BLaER1 treated with 17β-estradiol and CSF1 and Interleukin-3, amounts not matched to agents 10 nM and 100 nM (cell line): ENCODE data around the gene KCNC4.
A peak's percentile ranks its signal among the peaks of the same experiment; 100 is the strongest.

Experiments
- H3K27ac ChIP-seq, 11 experiments: shearing (Covaris generic); formaldehyde crosslinking; 2 replicates each; pipeline ENCODE4 v1.8.1; 2022
- H3K27me3 ChIP-seq, 11 experiments: shearing (Covaris generic); formaldehyde crosslinking; 2 replicates each; pipeline ENCODE4 v1.8.1; 2022
- H3K36me3 ChIP-seq, 11 experiments: shearing (Covaris generic); formaldehyde crosslinking; 2 replicates each; pipeline ENCODE4 v1.8.1; 2022
- H3K4me1 ChIP-seq, 10 experiments: shearing (Covaris generic); formaldehyde crosslinking; 2 replicates each; pipeline ENCODE4 v1.8.1; 2022
- H3K4me2 ChIP-seq, 11 experiments: shearing (Covaris generic); formaldehyde crosslinking; 2 replicates each; pipeline ENCODE4 v1.8.1; 2022
- H3K4me3 ChIP-seq, 10 experiments: shearing (Covaris generic); formaldehyde crosslinking; 2 replicates each; pipeline ENCODE4 v1.8.1; 2022
- H3K9ac ChIP-seq, 11 experiments: shearing (Covaris generic); formaldehyde crosslinking; 2 replicates each; pipeline ENCODE4 v1.8.1; 2022
- H3K9me3 ChIP-seq, 11 experiments: shearing (Covaris generic); formaldehyde crosslinking; replicated peaks in 1 of 11; 2 replicates each; pipeline ENCODE4 v1.8.1; 2022
- H4K20me1 ChIP-seq, 11 experiments: shearing (Covaris generic); formaldehyde crosslinking; 2 replicates each; pipeline ENCODE4 v1.8.1; 2022
- Cebpa-rat ChIP-seq, 11 experiments: shearing (Covaris generic); IDR thresholded peaks; 2 replicates each; pipeline ENCODE4 v1.8.1; 2022

KCNC4 gene

DNA sequence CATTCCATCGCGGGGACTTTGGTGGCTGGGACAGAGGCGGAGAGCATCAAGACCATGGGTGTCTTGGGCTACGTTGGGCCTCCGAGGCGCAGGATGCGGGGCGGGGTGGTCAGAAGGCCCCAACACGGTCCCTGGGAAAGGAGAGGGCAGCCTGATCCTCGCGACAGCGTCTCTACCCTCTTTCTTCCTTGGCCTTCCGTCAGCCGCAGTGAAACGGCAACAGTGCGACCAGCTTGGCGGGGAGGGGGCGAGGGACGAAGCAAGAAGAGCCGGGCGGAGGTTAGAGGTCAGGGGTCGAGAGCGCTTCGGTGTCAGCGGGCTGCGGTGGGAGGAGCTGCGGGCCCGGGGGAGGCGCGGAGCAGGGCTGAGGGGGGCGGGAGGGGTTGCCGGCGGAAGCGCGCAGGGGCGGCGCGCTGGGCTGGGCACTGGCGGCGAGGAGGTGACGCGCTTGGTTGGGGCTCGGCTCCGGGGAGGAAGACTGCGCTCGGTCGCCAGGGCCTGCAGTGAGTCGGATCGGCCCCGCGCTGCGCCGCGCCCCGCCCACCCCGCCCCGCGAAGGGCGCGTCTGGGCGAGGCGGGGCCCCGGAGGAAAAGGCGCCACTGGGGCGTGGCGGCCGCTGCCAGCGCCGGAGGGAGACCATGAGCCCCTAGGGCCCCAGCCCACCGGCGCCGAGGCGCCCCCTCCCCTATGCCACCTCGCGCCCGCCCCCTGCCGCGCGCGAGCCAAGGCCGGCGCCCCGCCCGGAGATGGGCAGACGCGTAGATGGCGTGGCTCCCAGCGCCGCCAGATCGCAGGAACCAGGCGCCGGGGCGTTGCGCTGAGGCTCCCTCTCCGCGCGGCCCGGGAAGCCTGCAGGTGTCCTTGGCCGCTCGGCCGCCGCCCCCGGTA, at the start of gene KCNC4:
KCNC4 (plus strand) TSS at position 600 of the 889 bp plus-strand sequence. CDS start 1,186 bp downstream, outside the sequence.
- peaks cover 35 to 47% (median 39%) of the 10 kb centered on the region in 10 experiments for H3K4me1 ChIP-seq
- peak within 1 kb of the TSS; percentile 69 to 83 (median 76) for H3K9ac ChIP-seq
- H4K20me1 ChIP-seq = peaks cover 0 to 36% (median 28%) of the 10 kb centered on the region in 11 experiments; a peak in 16 of 22 replicates
- H3K36me3 ChIP-seq = no peaks in the 10 kb centered on the region
- peaks cover 28 to 37% (median 33%) of the 10 kb centered on the region in 11 experiments for H3K27me3 ChIP-seq
- peak within 1 kb of the TSS; percentile 95 to 100 (median 98) for H3K4me2 ChIP-seq
- H3K4me3 ChIP-seq = peak within 1 kb of the TSS; percentile 67 to 84 (median 75)
- peak within 1 kb of the TSS in 10 of 11 experiments; percentile 60 to 79 (median 71); a peak in 20 of 22 replicates for H3K27ac ChIP-seq
- TF ChIP-seq Cebpa-rat (IDR thresholded peaks at IDR 0.05) = no peak
- H3K9me3 ChIP-seq = no peaks in the 10 kb centered on the region

GRCh38 chr1:110160538-110161100, 49.5 kb upstream of the KCNC4 start:
- peaks cover 0 to 4% (median 0%) of the 10 kb centered on the region in 11 experiments; a peak in 1 of 22 replicates for H3K9me3 ChIP-seq
- no peak overlapping the region for H3K27ac ChIP-seq
- no peak overlapping the region for H3K4me3 ChIP-seq
- peak overlapping the region in 9 of 11 experiments; percentile 13 to 57 (median 35); a peak in 12 of 22 replicates for H3K4me2 ChIP-seq
- no peak for TF ChIP-seq Cebpa-rat (IDR thresholded peaks at IDR 0.05)
- no peaks in the 10 kb centered on the region for H3K36me3 ChIP-seq
- no peaks in the 10 kb centered on the region; a peak in 1 of 22 replicates for H3K27me3 ChIP-seq
- H3K9ac ChIP-seq = no peak overlapping the region
- H4K20me1 ChIP-seq = peaks cover 0 to 4% (median 0%) of the 10 kb centered on the region in 11 experiments; a peak in 1 of 22 replicates
- peaks cover 0 to 17% (median 11%) of the 10 kb centered on the region in 10 experiments; a peak in 15 of 20 replicates for H3K4me1 ChIP-seq

DNA sequence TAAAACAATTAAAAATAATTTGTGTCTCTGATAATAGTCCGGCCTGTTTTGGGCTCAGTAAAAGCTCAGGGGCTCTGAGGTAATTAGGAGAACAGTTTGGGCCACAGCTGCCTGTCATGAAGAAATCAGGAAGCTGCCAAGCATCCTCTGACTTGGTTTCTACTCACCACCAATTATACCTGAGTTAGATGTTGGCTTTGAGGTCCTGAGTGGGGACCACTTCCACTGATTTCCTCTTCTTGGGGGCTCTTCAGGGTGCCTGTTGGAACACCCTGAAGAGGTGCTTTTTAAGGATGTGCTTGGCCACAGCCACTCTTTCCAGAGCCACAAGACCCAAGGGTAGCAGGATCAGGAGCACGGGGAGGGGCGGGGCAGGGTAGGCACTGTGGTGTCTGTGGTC, 48.9 kb upstream of the KCNC4 start:
- H4K20me1 ChIP-seq = peaks cover 0 to 4% (median 0%) of the 10 kb centered on the region in 11 experiments; a peak in 1 of 22 replicates
- no peak overlapping the region for H3K27ac ChIP-seq
- no peaks in the 10 kb centered on the region for H3K27me3 ChIP-seq
- no peak overlapping the region for H3K4me3 ChIP-seq
- H3K36me3 ChIP-seq = no peaks in the 10 kb centered on the region
- no peak overlapping the region for H3K9ac ChIP-seq
- H3K4me2 ChIP-seq = peak overlapping the region in 5 of 11 experiments; percentile 11 to 52 (median 19); a peak in 6 of 22 replicates
- H3K4me1 ChIP-seq = peaks cover 0 to 17% (median 11%) of the 10 kb centered on the region in 10 experiments; a peak in 15 of 20 replicates
- H3K9me3 ChIP-seq = peaks cover 0 to 4% (median 0%) of the 10 kb centered on the region in 11 experiments; a peak in 1 of 22 replicates
- TF ChIP-seq Cebpa-rat (IDR thresholded peaks at IDR 0.05) = no peak

DNA sequence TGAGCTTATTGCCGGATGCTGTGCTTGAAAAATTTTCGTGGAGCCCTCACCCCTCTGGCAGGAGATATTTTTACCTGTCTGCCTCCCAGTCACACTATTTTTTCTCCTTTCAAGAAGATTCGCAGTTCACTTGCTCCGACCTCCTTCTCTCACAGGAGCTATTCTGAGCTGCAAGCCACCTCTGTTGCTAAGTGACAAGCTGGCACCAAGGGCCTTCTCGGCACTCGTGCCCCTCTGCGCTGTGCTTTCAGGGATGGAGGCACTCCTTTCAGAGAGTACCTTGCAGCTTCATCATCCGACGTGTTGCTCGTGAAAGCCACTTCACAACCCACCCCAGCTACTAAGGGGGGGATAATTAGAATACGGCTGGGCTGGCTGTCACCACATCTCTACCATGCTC, 48.3 kb upstream of the KCNC4 start:
- Histone ChIP-seq H3K27me3 (no peaks in the 10 kb centered on the region), H3K4me2 (peak overlapping the region in 1 of 11 experiments; percentile 11; a peak in 1 of 22 replicates), H3K27ac (no peak overlapping the region), H3K9me3 (peaks cover 0 to 4% (median 0%) of the 10 kb centered on the region in 11 experiments; a peak in 1 of 22 replicates), H4K20me1 (peaks cover 0 to 4% (median 0%) of the 10 kb centered on the region in 11 experiments; a peak in 1 of 22 replicates), H3K4me1 (peaks cover 0 to 17% (median 11%) of the 10 kb centered on the region in 10 experiments; a peak in 15 of 20 replicates), H3K9ac (no peak overlapping the region), H3K36me3 (no peaks in the 10 kb centered on the region), H3K4me3 (no peak overlapping the region)
- TF ChIP-seq Cebpa-rat (IDR thresholded peaks at IDR 0.05) = no peak

- Histone ChIP-seq H3K9me3 (peaks cover 0 to 4% (median 0%) of the 10 kb centered on the region in 11 experiments; a peak in 1 of 22 replicates), H3K36me3 (no peaks in the 10 kb centered on the region), H3K4me3 (no peak overlapping the region), H3K9ac (no peak overlapping the region), H3K27ac (no peak overlapping the region), H3K27me3 (no peaks in the 10 kb centered on the region), H3K4me1 (peaks cover 0 to 17% (median 11%) of the 10 kb centered on the region in 10 experiments; a peak in 15 of 20 replicates), H3K4me2 (no peak overlapping the region), H4K20me1 (peaks cover 0 to 4% (median 0%) of the 10 kb centered on the region in 11 experiments; a peak in 1 of 22 replicates)
- no peak for TF ChIP-seq Cebpa-rat (IDR thresholded peaks at IDR 0.05)
These were observed 46.5 kb upstream of the KCNC4 start for GRCh38 chr1:110163591-110163990.

- Histone ChIP-seq H3K27ac (no peak overlapping the region), H3K9ac (no peak overlapping the region), H3K4me1 (peaks cover 0 to 16% (median 9%) of the 10 kb centered on the region in 10 experiments; a peak in 15 of 20 replicates), H3K4me2 (no peak overlapping the region), H3K36me3 (no peaks in the 10 kb centered on the region), H3K4me3 (no peak overlapping the region), H4K20me1 (peaks cover 0 to 4% (median 0%) of the 10 kb centered on the region in 11 experiments; a peak in 1 of 22 replicates), H3K9me3 (peaks cover 0 to 4% (median 0%) of the 10 kb centered on the region in 11 experiments; a peak in 1 of 22 replicates), H3K27me3 (no peaks in the 10 kb centered on the region)
- TF ChIP-seq Cebpa-rat (IDR thresholded peaks at IDR 0.05) = 0 out of 22 replicates have a peak, but pooled peaks of 1 of the 11 experiments have one; percentile 9
These were observed 45.3 kb upstream of the KCNC4 start for GRCh38 chr1:110164725-110165350.

DNA sequence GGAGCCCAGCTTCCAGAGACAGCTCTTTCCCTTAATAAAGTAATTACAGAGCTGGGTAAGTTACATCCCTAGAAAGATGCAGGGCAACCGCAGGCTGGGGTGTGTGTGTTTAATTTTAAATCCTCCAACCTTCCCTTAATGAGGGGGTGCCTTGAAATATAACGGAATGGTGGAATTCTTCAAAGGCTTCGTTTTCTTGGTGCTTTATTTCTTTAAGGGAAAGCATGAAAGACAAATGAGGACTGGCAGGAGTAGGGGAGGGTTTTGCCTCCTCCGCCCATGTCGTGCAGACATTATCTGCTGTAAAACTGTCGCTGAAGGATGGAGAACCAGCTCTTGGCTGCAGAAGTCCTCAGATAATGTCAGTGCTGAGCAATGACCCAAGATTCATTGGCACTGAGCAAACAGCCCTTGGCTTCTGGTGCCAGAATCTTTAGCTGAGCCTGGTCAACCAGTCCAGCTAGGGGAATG, 44.3 kb upstream of the KCNC4 start:
- Histone ChIP-seq H3K4me1 (peaks cover 0 to 9% (median 1%) of the 10 kb centered on the region in 10 experiments; a peak in 11 of 20 replicates), H3K27me3 (no peaks in the 10 kb centered on the region), H3K9ac (no peak overlapping the region), H4K20me1 (peaks cover 0 to 4% (median 0%) of the 10 kb centered on the region in 11 experiments; a peak in 1 of 22 replicates), H3K36me3 (no peaks in the 10 kb centered on the region), H3K9me3 (peaks cover 0 to 4% (median 0%) of the 10 kb centered on the region in 11 experiments; a peak in 1 of 22 replicates), H3K4me2 (no peak overlapping the region), H3K27ac (no peak overlapping the region), H3K4me3 (no peak overlapping the region)
- no peak for TF ChIP-seq Cebpa-rat (IDR thresholded peaks at IDR 0.05)

DNA sequence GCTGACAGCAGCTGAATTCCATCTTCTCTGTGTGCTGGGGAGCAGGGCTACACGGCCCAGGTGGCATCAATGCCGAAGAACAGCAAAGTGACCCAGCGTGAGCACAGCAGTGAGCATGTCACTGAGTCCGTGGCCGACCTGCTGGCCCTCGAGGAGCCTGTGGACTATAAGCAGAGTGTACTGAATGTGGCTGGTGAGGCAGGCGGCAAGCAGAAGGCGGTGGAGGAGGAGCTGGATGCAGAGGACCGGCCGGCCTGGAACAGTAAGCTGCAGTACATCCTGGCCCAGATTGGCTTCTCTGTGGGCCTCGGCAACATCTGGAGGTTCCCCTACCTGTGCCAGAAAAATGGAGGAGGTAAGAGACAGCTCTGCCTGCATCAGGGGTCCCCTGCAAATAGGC, 43.3 kb upstream of the KCNC4 start:
- H3K27me3 ChIP-seq = no peaks in the 10 kb centered on the region
- no peak for TF ChIP-seq Cebpa-rat (IDR thresholded peaks at IDR 0.05)
- peaks cover 0 to 8% (median 0%) of the 10 kb centered on the region in 10 experiments; a peak in 2 of 20 replicates for H3K4me1 ChIP-seq
- no peak overlapping the region for H3K4me3 ChIP-seq
- H3K27ac ChIP-seq = no peak overlapping the region
- H3K9ac ChIP-seq = no peak overlapping the region
- H4K20me1 ChIP-seq = peaks cover 0 to 4% (median 0%) of the 10 kb centered on the region in 11 experiments; a peak in 1 of 22 replicates
- H3K9me3 ChIP-seq = no peaks in the 10 kb centered on the region
- H3K4me2 ChIP-seq = no peak overlapping the region
- H3K36me3 ChIP-seq = no peaks in the 10 kb centered on the region
